NCI-H187 (cell line): Measurements from ENCODE around the gene CNDP2.

ENCODE experiments used
- DNase-seq, 2 experiments: peaks; one replicate each; lab custom pipeline; 2025; lab: John Stamatoyannopoulos, UW

Gene CNDP2

DNA sequence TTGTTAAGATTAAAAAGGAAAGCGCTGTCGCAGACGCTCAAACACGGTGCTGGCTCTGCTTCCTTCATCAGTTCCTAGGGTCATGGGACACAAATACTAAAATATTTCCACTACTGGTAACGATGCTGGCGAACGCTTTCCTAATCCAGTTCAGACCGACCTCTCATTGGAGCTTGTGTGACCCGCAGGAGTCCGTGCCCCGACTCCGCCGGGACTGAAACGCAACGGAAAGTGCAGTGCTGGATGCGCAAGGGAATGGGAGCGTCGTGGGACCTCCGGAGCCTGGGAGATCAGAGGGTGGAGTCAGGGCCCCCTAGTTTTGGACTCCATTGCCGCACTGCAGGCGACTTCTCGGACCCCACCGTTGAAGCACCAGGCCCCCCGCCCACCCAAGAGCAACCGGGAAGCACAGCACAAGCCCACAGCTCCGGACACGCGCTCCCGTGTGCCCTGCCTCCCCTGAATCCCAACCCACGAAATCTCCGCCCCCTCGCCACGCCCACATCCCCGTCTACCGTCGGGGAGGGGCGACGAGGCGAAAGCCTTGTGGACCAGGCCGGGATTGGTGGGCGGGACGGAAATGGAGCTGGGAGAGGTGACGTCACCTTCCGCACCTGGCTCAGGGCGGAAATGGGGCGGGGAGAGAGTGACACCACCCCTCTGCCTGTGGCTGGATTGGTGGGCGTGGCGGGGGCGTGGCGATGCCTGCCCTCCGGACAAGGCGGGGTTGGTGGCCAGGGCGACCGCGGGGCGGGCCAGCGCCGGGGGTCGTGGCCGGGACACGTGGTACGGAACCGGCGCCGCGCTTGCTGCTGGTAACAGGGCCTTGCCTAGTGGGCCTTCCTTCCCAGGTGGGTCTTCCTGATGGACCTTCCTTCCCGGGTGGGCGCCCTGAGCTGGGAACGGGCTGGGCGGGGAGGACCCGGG lies at the start of gene CNDP2:
Gene CNDP2 (plus strand): TSS at position 783 of the 927 bp plus-strand sequence. CDS start 3,611 bp downstream, outside the sequence.
- peak; percentile 95 to 96 for DNase-seq

- DNase-seq, result no peak
Observed at GRCh38 chr18:74446631-74447403, 49.3 kb upstream of the CNDP2 start.

GRCh38 chr18:74447404-74448152 lies 48.6 kb upstream of the CNDP2 start:
- no peak for DNase-seq

DNA sequence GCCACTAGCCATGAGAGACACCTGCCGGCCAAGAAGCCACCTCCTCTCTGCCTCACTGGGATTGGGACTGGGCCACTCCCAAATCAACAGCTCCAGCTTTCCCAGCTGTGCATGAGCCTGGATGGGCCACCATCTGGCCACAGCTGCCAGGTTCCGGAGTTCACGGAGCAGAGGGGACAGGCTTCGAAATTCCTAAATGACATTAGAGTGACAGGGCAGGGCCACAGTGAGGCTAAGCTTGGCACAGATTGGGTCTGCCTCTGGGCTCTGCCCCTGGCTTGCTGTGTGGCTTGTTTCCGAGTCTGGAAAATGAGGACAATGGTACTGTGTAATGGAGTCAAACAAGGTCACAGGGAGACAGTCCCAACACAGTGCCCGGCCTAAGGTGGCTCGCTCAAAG lies 45.5 kb upstream of the CNDP2 start:
- no peak for DNase-seq

- DNase-seq, result no peak
Observed at GRCh38 chr18:74451148-74451547, 45.0 kb upstream of the CNDP2 start.

- no peak for DNase-seq
Observed at GRCh38 chr18:74453016-74453566, 43.1 kb upstream of the CNDP2 start.

DNA sequence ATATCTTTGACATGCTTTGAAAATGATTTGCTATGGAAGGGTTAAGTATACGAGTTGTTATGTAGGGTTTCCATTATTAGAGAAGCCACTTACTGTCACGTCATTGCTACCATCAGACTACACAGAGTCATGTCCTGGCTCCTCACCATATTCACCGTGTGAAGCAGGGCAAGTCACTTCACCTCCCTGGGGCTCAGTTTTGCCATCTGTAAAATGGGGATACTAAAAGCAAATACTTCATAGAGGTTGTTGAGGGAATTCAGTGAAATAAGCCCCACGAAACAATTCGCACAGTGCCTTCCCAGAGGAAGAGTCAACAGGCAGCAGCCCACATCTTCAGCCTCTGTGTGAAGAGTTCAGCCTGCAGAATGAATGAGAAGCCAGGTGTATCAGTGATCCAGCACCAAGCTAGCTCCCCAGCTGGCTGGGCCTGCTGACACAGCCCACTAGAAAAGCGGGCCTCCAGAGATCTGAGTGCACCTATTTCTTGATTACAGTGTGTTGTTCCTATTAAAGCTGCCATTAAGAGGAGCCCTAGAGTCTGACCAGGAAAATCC lies 42.4 kb upstream of the CNDP2 start:
- DNase-seq, result no peak

DNA sequence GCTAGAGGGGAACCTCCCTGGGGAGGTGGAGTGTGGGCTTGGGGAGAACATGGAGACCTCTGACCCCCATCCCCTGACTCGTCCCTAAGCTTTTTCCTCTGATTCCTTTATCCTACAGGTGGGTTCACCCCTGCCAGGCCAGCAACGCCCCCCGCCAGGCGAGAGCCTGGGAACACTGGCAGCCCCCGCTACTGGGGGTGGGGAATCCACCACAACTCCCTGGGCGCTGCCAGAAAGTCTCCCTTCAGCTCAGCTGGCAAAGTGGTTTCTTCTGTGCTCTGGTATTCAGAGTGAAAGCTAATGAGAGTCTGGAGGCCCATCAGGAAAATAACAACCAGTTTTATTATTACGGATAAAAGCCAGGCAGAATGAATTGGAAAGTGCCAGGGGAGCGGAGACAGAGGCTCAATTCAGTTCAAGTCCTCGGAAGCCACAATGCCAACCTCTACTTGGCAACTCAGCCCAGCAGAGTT lies 41.8 kb upstream of the CNDP2 start:
- DNase-seq, result no peak

DNA sequence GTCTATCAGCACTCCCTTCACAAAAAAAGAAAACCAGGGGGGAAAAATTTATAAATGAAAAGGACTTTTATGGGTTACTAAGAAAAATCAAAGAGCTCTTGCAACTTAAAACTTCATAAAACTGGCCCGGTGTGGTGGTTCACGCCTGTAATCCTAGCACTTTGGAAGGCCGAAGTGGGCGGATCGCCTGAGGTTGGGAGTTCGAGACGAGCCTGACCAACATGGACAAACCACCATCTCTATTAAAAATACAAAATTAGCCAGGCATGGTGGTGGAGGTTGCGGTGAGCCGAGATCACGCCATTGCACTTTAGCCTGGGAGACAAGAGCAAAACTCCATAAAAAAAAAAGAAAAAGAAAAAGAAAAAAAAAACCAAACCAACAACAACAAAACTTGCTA lies 40.8 kb upstream of the CNDP2 start:
- no peak for DNase-seq

DNA sequence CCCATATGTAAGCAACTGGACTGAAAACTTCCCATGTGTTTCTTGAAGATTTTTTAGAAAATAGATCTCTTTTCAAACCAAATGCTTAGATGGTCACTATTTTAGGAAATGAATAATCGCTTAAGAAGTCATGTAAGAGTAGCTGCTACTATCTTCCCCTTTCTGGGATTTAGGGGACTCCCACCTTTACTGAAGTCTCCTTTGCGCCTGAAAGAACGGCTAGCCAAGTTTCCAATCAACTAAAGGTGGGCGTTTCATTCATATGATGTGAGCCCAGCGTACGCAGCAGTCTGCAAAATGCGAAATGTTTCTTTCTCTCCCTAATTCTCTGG lies 40.2 kb upstream of the CNDP2 start:
- no peak for DNase-seq

GRCh38 chr18:74456349-74457042 lies 39.7 kb upstream of the CNDP2 start:
- no peak for DNase-seq

DNA sequence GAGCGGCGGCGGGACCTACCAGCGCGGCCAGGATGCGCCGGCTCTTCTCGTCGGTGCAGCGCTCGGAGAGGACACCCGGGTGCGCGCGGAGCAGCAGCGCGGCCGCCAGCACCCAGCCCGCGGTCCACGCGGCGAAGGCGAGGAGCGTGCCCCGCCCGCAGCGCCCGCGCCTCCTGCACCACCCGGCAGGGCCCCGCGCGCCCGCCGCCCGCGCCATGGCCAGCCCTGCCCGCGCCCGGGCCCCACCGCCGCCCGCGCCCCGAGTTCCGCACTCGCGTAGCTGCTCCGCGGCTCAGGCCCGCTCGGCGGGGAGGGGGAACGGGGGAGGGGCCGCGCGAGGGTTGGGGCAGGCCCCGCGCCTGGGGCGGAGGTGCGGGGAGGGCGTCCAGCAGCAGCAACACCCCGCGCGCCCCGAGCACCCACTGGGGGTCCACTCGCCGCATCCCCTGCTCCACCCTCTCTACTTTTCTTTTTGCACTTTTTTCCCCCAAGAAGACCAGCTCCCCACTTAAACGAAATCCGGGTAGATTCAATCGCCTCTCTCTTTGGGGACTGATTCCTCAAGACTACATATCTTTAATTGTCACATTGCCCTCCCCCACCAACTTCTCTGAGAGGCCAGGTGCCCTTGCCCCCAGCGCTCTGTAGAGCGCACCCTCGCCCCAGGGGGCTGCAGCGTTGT lies 39.0 kb upstream of the CNDP2 start, which contains the start of gene DIPK1C:
Gene DIPK1C (minus strand): TSS at position 266 of the 682 bp plus-strand sequence. CDS start 49 bp downstream, at position 217.
- no peak for DNase-seq

DNA sequence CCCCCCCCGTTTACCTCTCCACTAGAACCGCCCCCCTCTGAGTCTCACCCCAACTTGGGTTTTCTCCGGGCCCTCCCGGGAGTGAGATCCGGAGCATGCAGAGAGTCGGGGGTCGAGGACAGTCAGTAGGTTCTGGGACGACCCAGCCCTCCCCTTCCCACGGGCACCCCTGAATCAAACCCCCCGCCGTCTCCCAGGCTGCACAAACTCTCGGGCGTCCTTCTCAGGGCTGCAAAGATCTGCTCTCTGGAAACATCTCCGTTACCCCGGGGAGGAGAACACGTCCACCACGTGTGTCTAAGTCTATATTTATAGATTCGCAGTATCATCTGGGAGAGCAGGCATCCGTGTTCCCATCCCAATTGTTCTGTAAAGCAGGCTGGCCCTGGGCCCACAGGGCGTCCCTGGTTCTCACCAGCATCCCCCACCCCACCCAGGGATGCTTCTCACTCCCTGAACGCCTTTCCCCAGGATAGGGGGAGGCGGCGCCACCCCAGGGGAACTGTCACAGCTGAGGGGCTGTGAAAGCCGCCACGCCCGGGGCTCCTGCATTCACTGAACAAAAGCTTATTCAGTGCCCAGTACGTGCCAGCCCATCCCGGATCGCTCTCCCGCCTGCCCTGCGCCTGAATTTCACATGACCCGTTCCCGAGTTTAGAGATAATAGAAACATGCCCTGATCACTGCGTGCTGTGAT lies 38.3 kb upstream of the CNDP2 start:
- DNase-seq, result no peak

DNA sequence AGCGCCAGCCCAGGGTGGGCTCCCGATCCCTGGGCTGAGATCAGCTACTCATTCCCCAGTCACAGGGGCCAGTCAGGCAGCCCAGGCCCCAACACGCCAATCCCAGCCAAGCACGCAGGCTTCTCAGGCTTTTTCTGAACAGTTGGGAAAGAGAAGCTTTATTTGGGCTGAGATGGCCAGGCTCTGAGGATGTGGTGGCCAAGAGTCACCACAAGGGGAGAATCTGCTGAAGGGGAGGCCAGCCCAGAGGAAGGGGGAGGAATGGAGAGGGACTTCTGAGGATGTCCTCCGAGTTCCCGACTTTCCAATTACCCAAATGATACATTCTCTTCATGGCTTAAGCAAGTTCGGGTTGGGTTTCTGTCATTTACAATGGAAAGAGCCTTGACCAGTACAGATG lies 36.3 kb upstream of the CNDP2 start:
- DNase-seq, result no peak

GRCh38 chr18:74460825-74461224 lies 35.3 kb upstream of the CNDP2 start:
- no peak for DNase-seq

DNA sequence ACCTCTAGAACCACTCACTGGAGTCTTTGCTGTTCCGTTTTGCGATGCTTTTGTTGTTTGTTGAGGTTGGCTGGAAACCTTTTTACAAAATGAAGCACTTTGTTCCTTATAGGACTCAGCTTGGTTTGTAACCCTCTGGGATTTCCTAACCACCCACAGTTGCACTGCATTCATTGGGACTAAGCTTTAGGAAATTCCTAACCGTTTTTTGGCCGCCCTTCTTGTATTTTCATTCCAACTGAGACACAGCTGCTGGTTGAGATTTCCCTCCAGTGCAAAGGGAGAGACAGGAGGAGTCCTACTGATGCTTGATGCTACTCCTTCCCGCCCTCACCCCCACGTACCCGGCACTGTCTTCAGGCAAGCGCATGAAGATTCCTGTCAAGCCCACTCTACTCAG lies 32.9 kb upstream of the CNDP2 start:
- no peak for DNase-seq

DNA sequence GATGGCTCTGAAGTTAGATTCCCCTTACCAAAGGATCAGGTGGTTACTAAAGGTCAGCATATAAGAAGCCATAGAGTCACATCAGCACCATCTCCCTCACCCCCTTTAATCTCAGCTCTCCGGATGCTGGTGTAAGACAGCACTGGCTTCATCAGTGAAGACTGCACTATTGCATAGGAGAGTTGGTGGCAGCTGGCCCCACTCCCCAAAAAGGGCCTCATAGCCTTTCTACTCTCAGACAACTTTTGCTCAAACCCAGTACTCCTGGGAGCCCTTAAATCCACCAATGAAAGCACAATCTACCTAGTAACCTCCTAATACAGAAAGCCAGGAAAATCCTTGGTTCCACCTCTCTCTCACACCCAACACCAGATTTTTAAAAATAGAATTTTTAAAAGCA lies 32.2 kb upstream of the CNDP2 start:
- no peak for DNase-seq

DNA sequence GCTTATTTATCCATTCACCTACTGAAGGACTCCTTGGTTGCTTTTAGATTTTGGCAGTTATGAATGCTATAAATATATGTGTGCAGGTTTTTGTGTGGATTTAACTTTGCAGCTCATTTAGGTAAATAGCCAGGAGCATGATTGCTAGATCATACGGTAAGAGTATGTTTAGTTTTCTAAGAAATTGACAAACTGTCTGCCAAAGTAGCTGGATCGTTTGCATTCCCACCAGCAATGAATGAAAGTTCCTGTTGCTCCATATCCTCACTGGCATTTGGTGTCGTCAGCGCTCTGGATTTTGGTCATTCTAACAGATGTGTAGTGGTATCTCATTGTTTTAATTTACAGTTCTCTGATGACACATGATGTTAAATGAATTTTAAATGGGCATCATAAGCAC lies 30.4 kb upstream of the CNDP2 start:
- DNase-seq, result no peak

- no peak for DNase-seq
Observed at GRCh38 chr18:74468547-74469061, 27.6 kb upstream of the CNDP2 start.

- DNase-seq, result no peak
Observed at GRCh38 chr18:74472312-74472711, 23.9 kb upstream of the CNDP2 start.
